DMS53 treated with DMSO at 0.1 percent for 48 hours (cell line): ENCODE measurements around the gene TAS2R39.
A peak's percentile ranks its signal among the peaks of the same experiment; 100 is the strongest.
"Not testable (repeated sequence)": the region's sequence is repeated elsewhere in the genome, so short reads cannot be mapped to it uniquely, and the experiment has no call there.

ENCODE experiments used
- DNase-seq: peaks from one replicate; lab custom pipeline; 2025; ENCODE audit not compliant: unreplicated experiment; lab: John Stamatoyannopoulos, UW

Gene TAS2R39

DNA sequence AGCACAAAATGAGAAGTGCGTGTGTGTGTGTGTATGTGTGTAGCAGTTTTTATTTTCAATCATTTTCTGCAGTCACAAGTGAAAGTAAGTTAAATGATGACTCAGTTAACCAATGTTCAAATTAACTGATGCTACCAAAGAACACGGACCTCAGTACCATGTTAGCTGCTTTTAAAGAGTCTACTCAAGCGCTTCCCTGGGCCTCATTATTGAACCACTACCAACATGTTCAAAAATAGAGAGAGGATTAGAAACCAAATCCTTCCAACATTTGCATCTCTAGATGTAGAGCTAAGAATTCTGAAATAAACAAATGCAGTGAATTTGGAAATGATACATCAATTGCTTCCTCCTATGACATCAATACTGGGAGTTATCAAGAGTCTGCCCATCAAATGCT lies at the start of gene TAS2R39:
TSS of gene TAS2R39 (plus strand) at position 396 of the 400 bp plus-strand sequence. CDS start at position 396, 0 bp downstream.
- no peak for DNase-seq

DNA sequence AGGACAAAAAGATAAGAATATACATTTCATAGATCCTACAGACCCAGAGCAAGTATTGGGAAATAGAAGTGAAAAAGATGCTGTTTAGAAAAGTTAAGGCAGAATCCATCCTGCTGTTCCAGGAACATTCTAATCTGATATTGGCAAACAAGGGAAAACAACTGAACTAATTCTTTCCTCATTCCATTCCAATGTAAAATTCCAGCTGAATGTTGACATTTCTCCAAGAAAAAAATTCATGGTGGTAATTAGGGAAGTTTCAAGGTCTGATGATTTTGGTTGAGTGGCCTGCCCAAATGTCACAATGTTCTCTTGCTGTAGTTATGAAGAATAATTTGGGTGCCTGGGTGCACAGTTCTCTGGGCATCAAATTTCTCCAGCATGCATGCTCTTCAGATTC lies 36.1 kb upstream of the TAS2R39 start:
- DNase-seq, result no peak

DNA sequence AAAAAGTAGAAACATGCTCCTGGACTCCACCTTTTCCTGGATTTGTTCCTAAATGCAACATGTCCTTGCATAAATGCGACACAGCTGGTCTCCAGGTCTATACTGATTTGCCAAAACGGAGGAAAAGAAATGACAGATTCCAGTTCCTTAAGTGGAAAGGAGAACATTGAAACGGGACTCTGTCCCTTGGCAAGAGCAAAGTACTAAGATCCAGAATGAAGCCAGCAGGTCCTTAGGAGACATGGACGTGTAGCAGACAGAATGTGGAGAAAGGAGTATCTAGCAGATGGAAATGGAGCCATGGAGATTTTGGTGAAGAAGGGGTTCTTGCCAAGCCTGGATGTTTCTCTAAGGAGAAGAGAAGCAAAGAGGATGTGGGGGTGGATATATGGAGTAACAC lies 35.2 kb upstream of the TAS2R39 start:
- no peak for DNase-seq

DNA sequence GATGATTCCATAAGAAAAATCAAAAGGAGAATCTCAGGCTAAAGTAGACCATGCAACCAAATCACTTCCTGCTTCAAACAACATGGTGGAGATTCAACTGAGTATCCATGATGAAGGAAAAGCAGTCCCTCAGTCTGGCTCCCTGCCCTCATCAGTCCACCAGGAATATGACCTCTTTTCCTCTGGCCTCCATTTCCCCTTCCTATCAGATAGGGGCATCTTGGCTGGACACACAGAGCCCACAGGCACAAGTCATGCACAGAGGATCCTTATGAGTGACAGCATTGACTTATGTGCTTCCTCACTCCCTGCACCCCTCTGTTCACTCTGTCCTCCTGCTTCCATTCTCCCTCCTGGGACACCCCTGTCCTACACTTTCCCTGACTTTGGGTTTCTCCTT lies 34.6 kb upstream of the TAS2R39 start:
- DNase-seq, result no peak

DNA sequence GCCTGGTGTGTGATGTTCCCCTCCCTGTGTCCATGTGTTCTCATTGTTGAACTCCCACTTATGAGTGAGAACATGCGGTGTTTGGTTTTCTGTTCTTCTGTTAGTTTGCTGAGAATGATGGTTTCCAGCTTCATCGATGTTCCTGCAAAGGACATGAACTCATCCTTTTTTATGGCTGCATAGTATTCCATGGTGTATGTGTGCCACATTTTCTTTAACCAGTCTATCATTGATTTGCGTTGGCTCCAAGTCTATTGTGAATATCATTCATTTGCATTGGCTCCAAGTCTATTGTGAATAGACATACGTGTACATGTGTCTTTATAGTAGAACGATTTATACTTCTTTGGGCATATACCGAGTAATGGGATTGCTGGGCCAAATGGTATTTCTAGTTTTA lies 32.5 kb upstream of the TAS2R39 start:
- DNase-seq, result not testable (repeated sequence)

DNA sequence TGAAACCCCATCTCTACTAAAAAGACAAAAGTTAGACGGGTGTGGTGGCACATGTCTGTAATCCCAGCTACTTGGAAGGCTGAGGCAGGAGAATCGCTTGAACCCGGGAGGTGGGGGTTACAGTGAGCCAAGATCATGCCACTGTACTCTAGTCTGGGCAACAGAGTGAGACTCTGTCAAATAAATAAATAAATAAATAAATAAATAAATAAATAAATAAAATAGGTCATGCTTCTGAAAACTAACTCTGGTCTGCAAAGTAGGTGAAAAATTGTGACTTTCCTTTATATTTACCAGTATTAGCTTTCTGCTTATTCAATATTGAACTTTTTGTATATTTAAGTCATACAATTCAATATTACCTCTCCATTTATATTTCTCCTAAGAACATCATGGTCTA lies 24.6 kb upstream of the TAS2R39 start:
- not testable (repeated sequence) for DNase-seq

DNA sequence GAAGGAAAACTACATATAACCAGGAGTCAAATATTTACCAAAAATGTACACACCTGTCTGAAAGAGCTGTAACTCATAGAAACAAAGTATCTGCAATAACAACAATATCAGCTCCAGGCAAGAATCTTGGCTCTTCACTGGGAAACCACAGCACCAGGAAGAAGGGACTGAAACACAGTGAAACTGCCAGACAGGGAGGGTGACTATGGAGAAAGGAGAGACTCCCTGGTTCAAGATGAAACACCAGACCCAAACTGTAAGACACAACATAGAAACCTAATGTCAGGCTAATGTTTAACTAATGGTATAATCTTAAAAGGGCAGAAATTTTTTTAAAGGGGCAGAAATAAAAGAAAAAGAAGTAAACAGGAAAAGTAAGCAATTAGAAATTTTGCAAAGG lies 11.5 kb upstream of the TAS2R39 start:
- no peak for DNase-seq

DNA sequence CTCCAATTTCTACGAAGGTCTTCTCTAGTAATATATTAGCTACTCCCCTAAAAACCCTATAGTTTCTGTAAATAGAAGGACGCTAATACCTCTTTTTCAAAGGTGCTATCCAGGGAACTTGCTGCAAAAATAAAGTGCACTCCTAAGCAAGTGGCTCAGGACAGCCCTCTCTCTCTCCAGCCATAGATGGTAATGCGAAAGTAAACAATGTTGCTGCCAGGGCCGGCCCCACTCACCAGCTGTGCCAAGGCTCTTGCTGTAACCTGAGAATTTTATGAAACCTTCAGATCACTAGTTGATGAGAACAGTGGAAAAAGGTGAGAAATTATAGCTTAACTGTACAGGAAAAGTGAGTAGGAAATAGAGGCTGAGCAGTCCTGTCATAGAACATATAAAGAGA lies 10.9 kb upstream of the TAS2R39 start:
- DNase-seq, result peak; percentile 79

DNA sequence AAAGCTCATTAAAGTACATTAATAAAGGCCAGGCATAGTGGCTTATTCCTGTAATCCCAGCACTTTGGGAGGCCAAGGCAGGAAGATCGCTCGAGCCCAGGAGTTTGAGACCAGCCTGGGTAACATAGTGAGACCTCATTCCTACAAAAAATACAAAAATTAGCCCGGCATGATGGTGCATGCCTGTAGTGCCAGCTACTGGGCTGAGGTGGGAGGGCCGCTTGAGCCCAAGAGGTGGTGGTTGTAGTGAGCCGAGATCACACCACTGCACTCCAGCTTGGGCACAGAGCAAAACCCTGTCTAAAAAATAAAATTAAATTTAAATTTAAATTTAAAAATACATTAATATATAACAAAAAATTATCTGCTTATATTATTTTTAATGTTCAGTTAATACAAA lies 7.1 kb upstream of the TAS2R39 start:
- DNase-seq, result no peak

DNA sequence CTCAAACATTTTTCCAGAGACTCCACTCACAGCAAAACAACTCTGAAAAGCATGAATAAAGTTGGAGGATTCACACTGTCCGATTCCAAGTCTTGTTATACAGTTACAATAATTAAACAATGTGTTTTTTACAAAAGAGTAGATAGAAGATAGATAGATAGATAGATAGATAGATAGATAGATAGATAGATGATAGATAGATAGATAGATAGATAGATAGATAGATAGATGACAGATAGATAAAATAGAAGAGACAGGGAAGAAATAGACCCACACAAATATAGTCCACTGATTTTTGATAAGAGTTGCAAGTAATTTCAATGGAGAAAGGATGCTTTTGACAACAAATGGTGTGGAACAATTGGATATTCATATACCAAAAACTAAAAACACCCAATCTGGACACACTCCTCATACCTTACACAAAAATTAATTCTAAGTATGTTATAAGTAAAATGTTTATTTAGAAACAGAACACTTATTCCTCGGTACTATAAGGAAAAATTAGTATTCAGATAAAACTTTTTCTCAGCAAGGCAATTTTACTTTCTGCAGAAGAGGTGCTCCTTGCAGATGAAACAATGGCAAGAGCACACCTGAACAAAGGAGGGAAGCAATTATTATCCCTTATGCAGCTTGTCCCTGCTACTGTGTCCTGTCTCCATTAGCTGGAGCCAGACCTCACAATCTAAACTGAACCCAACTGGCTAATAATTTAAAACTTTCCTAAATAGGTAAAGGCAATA lies 5.7 kb upstream of the TAS2R39 start:
- no peak for DNase-seq

DNA sequence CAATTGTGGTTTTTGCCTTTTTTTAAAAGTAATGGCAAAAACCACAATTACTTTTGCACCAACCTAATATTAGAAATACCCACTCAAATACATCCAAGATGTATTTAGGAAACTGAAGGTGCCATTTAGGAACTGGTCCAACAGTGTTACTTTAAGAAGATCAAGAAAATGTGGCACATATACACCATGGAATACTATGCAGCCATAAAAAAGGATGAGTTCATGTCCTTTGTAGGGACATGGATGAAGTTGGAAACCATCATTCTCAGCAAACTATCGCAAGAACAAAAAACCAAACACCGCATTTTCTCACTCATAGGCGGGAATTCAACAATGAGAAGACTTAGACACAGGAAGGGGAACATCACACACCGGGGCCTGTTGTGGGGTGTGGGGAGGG lies 2.4 kb upstream of the TAS2R39 start:
- not testable (repeated sequence) for DNase-seq

DNA sequence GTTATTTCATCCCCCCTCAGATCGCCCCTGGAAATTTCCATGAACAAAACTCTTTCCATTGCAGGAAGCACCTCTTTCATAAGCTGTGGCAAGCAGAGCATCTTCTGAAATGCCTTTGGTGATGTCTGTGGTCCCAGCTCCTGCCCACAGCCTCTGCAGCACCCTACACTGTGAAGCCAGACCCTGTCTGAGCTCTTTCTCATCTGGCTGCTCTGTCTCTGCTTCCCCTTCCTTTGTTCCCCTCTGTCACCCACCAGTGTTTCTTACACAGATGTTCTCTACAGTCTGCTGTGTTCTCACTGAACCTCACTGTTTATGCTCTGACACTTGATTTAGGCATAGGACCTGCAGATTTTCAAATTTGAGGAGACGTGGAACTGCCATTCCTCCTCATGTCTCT lies 1.9 kb upstream of the TAS2R39 start:
- DNase-seq, result no peak

DNA sequence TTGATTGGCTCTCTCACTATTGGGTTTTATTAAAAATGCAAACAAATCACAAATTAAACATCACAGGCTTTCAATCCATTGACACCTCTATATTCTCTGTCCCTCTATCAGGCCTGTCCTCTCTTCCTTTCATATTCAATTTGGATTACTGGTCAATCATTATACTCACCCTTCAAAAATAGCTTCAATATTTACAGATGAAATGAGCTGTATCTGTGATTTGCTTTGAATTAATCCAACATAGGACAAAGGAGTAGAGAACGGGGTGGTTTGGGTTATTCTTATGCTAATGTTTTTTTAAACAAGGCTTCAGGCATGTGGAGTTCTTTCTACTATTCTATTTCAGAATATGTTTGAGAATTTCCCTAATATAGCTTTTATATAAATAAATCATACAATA lies 2.3 kb downstream of the TAS2R39 start:
- no peak for DNase-seq

DNA sequence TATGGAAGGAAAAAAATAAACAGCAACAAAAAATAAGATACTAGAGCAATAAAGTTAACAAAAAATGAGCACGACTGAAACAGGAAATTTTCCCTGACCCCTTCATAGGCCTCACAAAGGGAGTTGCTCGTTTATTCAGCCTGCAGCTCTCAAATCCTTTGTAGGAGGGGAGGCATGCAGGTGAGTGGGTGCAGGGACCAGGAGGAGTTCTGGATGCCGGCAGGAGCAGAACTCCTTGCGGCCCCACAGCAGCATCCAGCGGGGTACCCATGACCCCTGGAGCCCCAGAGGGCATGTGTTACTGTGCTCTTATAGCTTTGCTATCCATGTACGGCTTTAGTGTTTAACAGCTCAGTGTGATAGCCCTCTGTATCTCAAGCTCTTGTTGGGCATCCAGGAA lies 5.8 kb downstream of the TAS2R39 start:
- no peak for DNase-seq

DNA sequence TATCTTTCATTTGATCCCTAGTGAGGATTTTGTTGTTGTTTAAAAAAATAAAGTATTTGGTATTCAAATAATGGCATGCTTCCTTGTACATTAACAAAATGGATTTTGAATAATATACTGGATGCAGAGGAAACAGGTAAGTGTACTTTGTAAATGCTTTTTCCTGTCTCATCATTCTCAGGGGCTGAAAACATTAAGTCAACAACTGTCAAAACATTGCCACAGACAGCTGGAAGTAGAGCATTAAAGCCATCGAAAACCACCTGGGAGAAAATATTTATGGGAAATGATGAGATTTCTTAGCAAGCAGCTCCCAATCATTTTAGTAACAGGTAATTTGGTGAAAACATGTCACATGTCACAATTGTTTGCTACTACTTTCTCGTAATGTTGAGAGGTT lies 10.7 kb downstream of the TAS2R39 start:
- no peak for DNase-seq

DNA sequence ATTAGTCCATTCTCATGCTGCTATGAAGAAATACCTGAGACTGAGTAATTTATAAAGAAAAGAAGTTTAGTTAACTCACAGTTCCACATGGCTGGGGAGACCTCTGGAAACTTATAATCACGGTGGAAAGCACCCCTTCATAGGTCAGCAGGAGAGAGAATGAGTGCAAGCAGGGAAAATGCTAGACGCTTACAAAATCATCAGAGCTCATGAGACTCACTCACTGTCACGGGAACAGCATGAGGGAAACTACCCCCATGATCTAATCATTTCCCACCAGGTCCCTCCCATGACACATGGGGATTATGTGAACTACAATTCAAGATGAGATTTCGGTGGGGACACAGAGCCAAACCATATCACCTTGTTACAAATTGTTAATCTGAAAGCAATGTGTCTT lies 15.8 kb downstream of the TAS2R39 start:
- DNase-seq, result no peak

DNA sequence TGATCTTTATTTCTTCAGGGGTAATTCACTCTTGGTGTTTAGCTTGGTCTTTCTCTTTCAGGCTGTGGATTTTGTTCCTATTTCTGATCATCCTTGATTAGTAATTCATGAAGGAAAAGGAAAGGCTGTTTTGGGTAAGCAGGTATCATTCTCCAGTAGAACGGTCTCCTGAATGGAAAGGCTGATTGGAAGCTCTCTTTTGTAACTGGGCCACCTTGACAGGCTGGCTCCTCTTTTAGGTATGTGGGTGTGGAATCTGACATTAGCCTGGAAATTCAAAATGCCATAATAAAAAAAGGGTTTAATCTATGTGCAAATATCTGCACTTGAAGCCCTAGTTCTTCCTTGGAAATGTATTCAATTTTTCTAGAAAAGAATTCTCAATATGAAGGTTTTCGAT lies 18.9 kb downstream of the TAS2R39 start:
- DNase-seq, result no peak

DNA sequence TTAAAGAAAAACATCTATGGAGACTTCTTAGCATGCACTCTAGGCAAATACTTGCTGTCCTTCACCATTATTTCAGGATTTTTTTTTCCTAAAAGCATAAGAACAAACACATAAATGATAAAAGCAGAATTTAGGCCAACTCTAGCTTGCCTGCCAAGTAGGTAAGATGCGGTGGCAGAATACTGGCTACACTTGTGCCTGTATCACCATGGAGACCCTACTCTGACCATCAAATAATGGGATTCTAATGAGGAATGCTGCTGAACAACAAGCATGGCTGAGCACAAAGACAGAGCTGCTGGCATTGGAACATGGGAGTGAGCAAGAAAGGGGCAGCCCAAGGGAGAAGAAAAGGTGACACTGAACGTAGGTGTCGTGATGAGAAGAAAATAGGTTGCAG lies 20.2 kb downstream of the TAS2R39 start:
- DNase-seq, result no peak

DNA sequence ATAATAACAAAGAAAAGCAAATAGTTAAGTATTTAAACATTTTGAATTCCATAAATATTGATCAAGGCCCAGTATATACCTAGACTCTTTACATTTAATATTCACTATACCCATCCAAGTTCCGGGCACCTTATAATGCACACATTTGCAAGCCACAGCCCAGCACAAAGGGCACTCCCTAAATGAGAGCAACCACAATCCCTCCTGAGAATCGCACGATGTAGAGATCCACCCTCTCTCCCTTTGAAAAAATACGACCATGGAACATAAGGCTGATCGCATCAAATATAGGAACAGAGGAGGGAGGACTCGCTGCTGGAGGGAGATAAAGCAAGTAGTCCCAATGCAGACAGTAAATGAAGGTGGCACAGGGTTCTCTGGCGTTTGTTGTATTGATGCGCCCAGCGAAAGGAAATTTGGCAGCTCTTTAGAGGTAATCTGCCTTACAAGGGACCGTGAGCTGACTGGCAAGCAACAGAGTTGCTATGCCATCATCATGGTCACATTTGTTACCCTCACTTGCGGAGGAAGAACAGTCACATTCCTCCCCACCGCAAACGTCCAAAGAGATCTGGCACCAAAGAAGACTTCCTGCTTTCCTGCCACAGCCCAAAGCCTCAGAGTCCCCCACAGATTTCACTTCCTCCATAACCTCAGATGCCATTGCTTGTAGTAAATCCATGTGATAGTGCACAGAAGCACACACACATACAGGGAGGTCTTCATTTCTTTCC lies 22.5 kb downstream of the TAS2R39 start:
- no peak for DNase-seq

DNA sequence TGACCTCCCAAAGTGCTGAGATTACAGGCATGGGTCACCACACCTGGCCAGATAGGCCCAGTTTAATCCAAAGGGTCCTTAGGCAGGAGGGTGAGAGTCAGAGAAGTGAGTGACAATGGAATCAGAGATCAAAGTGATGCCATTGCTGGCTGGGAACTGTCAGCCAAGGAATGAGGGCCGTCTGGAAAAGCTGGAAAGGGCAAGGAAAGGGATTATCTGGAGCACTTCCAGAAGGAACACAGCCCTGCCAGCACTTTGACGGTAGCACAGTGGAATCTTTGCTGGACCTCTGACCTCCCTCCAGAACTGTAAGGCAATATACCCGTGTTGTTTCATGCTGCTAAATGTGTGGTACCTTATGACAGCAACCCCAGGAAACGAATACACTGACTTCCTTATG lies 27.3 kb downstream of the TAS2R39 start:
- DNase-seq, result no peak

DNA sequence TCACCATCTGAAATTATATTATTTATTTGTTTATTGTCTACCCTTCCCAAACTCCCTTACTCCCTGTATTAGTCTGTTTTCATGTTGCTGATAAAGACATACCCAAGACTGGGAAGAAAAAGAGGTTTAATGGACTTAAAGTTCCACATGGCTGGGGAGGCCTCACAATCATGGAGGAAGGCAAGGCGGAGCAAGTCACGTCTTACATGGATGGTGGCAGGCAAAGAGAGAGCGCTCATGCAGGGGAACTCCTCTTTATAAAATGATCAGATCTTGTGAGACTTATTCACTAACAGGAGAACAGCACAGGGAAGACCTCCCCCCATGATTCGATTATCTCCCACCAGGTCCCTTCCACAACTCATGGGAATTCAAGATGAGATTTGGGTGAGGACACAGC lies 30.3 kb downstream of the TAS2R39 start:
- not testable (repeated sequence) for DNase-seq

DNA sequence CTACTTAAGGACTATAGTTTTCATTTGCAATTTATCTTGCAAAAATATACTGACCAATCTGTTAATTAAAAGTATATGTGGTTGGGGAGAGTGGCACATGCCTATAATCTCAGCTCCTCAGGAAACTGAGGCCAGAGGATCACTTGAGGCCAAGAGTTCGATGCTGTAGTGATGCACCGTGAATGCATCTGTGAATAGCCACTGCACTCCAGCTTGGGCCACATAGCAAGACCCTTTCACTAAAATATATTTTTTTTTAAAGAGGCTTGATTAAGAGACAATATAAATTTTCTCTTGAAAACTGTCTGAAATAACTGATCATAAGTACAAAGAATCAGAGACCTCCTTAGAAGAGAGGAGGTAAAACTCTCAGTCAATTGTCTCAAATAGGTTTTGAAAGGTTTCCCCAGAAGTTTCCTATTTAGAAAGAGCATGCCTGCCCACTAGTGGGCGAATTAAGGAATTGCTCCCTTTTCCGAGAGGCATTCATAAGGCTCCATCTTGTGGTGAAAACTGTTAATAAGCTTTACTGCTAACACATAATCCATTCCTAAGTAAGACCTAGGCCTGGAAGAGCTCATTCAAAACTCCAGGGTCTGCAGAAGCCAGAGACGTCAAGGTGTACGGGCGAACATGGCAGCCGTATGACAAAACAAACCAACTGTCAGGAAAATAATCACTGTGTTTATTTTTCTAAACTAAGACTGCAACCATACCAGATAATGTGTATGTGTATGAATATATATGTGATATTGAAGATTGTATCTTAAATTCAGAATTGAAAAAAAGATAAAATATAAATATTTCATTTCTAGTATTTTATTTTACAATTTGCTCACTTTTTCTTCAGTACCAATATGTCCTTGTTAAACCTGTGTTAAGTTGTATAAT lies 31.8 kb downstream of the TAS2R39 start:
- DNase-seq, result peak; percentile 92
